CD4-positive, alpha-beta T cell treated with Interleukin-4 for 4 hours (primary cell): ENCODE measurements around the gene RNF223.
A peak's percentile ranks its signal among the peaks of the same experiment; 100 is the strongest.
"Not testable (repeated sequence)": the region's sequence is repeated elsewhere in the genome, so short reads cannot be mapped to it uniquely, and the experiment has no call there.

Experiments
- DNase-seq: peaks from one replicate; pipeline ENCODE4 v3.0.0-alpha.2; 2020

RNF223 gene

DNA sequence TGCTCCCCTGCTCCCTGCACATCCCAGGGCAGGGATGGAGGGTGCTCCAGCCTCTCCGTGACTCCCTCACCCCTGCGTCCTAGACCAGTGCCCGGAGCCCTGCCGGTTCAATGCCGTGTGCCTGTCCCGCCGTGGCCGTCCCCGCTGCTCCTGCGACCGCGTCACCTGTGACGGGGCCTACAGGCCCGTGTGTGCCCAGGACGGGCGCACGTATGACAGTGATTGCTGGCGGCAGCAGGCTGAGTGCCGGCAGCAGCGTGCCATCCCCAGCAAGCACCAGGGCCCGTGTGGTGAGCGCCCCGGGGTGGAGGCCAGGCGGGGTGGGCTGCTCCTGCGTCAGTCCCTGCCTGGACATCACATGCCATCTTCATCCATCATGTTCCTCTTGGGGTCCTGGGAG is 32.2 kb downstream of the RNF223 start:
- DNase-seq, result no peak

DNA sequence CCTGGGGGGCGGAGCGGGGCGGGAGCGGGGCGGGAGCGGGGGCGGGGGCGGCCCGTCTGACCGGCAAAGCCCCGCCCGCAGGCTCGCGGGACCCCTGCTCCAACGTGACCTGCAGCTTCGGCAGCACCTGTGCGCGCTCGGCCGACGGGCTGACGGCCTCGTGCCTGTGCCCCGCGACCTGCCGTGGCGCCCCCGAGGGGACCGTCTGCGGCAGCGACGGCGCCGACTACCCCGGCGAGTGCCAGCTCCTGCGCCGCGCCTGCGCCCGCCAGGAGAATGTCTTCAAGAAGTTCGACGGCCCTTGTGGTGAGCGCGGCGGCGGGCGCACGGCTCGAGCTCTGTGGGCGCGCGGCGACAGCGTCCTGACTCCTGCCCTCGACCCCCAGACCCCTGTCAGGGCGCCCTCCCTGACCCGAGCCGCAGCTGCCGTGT is 33.0 kb downstream of the RNF223 start:
- DNase-seq, result no peak

DNA sequence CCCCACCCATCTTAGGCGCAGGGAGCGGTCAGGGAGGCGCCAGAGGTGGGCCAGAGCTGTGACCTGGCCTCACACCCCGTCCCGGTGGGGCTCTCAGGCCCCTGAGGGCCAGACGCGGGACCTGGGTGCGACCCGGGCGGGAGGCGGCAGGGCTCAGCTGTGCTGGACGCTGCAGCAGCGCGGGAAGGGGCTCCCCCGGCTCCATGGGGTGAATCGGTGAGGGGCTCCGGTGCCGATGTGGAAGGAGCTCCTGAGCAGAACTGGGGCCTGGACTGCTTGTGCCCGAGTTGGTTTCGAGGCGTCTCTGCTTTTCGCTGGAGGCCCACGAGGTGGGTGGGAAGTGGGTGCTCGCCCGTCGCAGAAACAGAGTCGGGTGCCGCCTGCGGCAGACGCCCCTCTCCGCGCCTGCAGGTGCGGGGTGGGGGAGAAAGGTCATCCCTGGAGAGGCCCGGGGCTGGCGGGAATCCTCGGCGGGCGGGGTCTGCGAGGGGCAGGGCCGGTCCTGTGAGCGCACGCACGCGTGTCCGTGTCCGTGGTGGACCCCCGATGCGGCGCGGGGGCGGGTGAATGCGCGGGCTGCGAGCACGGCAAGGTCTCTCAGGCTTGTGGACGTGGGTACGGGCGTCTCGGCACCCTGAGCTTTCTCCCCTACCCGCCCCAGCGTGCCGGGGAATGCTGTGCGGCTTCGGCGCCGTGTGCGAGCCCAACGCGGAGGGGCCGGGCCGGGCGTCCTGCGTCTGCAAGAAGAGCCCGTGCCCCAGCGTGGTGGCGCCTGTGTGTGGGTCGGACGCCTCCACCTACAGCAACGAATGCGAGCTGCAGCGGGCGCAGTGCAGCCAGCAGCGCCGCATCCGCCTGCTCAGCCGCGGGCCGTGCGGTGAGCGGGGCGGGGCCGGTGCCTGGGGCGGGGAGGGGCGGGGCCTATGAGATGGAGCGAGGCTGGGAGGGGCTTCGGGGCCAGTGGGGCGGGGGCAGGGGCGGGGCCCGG is 33.8 kb downstream of the RNF223 start:
- peak; percentile 66 for DNase-seq

DNA sequence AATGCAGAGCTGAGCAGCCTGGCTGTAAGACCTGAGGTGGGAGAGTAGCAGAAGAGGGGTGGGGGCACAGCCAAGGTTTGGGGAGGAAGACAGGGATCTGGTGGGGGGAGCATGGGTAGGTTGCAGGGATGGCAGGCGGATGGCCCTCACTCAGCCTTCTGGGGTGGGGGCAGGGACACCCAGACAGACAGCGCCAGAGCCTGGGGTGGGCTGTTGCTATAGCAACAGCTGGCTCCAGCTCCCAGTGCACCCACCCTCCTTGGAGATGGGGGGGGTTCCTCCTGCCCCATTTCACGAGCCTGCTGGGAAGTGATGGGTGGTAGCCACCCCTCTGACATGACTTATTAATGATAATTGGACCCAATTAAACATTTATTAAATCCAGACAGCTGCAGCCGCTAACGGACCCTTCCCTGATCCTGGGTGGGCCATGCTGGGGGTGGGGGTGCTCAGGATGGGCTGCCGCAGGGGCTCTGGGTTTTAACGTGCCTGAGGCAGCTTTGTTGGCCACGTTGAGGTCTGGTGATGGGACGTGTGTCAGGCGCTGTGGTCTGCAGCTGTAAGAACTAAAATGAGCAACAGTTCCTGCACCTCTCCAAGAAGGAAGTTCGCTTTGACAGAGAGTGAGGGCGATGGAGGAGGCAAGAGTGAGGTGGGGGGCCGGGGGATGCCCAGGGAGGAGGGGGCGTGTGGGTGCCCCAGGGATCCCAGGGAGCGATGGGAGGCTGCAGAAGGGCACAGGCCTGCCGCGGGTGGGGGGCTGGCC is 34.8 kb downstream of the RNF223 start:
- no peak for DNase-seq

DNA sequence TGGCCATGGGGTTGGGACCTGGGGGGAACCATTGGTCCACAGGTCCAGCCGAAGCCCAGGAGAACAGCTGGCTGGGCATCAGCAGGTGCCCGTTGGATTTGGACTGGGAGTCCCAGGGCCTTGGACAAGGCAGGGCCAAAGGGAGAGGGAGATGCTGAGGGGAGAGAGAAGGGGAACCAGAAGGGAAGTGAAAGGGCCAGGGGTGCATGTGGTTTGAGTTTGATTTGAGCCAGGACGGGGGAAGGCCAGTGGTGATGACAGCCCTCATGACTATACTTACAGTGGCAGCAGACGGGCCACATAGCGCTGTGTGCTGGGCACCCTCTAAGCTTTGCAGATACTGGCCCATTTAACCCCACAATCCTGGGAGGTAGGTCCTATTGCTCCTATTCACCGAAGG is 35.4 kb downstream of the RNF223 start:
- no peak for DNase-seq

DNA sequence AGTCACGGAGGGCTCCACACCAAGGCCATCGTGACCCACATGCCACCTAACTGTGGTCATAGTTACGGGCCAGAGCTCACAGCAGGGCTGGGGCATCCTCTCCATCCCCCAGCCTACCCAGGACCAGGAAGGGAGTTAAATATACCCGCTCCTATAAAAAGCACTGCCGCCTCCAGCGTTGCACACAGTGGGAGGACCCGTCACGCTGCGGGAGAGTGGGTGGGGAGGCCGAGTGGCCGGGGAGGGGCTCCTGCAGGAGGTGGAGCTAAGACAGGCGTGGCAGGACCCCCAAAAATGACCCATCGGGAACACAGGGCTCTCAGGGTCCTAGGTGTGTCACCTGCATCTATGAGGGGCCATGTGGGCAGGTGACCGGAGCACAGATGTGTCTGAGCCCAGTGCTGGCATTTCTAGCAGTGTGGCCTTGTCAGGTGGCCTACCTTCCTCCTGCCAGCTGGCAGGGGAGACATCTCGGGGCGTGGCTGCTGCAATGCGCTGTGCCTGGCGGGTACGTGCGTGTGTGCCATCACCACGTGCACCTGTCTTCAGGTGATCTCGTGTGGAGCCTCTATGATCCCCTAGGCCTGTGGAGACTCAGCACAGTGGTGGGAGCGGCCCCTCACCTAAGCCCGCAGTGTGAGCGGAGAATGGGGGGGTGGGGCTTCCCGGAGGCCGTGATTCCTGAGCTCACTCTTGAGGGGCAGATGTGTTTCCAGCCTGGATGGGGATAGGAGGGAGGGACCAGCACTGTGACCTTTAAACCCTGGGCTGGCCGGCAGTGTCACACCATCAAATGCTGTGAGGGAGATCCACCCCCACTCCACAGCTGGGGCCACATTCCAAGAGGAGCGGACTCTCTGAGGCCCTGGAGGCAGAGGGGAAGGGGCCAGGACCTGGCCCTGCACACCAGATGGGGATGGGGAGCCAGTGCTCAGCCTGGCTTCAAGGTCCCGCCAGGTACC is 36.5 kb downstream of the RNF223 start:
- DNase-seq, result no peak

DNA sequence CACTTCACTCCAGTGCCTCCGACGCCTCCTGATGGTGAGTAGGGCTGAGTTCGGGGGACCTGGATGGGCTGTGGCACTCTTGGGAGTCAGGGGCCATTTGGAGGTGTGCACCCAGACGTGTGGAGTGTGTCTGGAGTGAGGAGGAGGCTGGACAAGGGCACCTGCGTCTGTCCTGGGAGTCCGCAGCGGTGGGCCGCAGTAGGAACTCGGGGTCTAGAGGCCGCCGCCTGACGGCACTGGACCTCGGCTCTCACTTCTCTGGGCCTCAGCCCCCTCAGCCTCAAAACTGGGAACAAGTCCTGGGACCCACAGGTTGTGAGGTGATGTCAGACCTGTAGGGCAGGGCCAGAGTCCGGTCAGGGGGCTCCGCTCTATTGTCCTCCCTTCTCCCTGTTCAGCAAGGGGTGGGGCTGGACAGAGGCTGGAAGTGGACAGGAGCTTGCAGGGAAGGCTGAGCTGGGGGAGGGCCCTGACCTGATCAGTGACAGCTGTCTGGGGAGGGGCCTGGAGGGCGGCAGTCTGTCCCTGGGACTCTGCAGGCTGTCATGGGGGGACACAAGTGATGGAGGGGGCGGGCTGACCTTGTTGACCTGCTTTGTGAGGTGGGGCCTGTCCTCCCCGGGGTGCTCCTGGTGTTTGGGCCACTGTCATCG is 38.7 kb downstream of the RNF223 start:
- no peak for DNase-seq

DNA sequence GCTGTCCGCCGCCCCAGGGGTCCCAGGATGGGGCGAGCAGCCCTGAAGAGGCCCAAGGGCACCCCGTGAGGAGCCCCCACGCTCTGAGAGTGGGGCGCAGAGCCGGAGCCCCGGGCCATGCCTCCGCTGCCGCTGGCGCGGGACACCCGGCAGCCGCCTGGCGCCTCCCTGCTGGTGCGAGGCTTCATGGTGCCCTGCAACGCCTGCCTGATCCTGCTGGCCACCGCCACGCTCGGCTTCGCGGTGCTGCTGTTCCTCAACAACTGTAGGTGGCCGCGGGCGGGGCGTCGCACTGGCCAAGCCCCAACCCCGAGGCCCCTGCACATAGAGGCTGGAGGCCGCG is 39.7 kb downstream of the RNF223 start:
- no peak for DNase-seq

DNA sequence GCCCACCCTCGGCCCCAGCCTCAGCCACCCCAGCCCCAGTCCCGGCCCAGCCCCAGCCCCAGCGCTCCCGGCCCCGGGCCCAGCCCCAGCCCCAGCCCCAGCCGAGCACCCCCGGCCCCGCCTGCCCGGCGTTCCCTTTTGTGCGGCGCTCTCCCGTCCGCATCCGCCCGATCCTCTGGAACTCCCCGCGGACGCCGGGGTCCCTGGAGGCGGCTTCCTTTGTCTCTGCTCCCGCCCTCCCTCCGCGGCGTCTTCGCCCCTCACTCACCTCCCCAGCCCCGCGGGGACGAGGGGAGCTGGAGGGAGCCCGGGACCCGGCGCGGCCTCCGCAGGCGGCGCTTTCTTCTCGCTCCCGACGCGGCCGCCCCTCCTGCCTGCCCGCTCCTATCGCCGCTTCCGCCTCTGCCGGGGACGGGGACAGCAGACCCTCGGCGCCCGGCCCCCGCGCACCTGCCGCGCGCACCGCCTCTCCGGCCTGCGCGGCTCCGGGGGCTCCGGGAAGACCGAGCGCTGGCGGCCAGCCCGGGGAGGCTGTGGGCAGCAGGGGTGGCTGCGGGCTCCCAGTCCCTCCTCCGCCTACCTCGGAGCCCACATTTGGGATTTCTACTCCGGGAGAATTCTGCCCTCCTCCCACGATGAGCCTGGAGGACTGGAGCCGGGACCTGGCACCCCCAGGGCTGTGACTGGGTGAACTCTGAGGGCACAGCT is 40.2 kb downstream of the RNF223 start:
- no peak for DNase-seq

DNA sequence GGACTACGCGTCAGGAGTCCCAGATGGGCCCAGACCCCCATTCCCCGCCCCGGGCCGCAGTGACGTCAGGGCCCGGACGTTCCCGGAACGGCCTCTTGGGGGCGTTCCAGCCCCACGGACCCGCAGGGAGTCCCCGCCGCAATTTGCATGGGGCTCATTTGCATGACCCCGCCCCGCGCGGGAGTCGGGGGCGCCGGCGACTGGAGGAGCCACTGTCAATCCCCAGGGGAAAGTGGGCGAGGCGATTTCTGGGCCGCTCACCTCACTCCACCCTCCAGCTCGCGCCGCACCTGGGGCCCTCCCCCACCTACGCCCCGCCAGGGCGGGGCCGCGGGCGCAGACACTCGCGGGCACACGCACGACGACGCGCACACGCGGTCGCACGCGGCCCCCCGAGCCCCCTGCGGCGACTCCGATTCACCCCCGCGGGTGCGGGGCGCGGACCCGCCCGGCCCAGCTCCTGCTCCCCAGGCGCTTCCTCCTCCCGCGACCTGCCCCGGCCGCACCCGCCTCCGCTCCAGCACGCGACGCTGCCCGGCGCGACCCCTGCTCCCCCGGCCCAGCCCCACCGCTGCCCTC is 41.0 kb downstream of the RNF223 start:
- DNase-seq, result peak; percentile 84

DNA sequence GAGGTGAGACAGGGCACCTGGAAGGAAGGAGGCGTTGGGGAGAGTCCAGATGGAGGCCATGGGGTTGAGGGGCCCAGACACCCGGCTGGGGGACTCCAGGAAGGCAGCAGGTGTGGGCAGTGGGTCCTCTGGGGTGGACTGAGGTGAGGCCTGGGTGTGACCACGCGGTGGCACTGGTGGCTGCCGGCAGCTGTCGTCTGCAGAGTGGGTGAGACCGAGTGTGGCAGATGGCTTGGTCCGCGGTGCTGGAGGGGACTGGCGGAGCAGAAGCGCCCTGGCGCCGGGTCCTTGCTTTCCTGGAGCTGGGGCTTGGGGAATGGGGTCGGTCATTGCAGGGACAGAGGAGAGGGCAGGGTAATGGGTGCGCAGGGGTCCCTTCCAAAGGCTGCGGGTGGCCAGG is 41.7 kb downstream of the RNF223 start:
- DNase-seq, result no peak

DNA sequence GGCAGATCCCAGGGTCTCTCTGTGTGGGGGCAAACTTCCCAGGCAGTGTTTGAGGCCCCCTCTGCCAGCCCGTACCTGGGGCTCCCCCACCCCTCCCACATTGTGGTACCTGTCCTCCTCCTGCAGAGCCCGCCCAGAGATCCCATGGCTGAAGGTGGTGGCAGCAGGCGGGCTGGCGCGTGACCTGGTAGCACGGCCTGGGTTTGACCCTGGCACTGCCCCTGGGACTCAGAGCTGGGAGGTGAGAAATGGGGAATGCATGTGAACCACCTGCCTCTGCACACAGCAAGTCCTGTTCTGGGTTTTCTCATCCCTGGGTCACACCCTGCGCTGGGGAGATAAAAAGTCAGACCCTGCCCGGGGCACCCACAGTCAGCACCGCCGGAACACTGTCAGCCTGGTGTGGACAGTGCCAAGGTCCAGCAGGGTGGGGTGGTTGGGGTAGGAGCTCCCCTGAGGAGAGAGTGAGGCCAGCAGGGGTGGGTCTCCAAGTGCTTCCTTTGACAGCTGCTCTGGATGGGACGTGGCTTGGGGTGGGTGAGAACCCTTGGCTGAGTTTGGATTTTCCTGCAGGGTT is 42.4 kb downstream of the RNF223 start:
- no peak for DNase-seq

DNA sequence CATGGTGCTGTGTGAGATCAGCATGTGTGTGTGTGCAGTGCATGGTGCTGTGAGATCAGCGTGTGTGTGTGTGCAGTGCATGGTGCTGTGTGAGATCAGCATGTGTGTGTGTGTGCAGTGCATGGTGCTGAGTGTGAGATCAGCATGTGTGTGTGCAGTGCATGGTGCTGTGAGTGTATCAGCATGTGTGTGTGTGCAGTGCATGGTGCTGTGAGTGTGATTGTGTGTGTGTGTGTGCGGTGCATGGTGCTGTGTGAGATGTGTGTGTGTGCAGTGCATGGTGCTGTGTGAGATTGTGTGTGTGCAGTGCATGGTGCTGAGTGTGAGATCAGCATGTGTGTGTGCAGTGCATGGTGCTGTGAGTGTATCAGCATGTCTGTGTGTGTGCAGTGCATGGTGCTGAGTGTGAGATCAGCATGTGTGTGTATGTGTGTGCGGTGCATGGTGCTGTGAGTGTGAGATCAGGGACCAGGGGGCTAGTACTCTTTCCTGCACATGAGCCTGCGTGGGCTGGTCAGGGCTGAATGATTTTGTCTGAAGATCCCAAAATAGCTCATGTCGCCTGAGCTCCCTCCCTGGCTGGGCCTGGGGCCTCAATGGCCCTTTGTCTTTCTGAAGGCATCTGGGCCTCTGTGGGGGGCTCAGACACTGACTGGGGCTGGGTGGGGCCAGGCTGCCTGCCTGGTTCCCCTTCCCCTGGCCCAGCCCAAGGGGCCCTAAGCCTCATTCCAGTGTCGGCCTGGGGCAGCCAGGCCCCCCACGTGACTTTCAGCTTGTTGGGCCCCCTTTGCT is 43.0 kb downstream of the RNF223 start:
- DNase-seq, result not testable (repeated sequence)

DNA sequence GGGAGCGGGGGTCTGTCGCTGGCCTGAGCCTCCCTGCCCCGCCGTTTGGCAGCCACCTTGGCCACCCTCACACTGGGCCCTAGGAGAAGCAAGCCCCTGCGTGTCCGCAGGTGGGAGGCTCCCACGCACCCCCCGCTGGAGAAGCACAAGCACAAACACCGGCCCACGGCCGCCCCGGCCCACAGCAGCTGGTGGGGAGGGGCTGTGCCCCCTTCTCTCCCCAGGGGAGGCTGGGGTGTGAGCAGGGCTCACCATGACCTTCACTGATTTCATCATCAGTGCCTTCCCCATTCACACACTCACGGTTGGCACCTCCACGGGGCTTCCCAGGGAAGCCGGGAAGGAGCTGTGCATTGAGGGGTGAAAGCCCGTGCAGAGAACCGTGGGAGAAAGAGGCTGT is 46.3 kb downstream of the RNF223 start:
- no peak for DNase-seq

DNA sequence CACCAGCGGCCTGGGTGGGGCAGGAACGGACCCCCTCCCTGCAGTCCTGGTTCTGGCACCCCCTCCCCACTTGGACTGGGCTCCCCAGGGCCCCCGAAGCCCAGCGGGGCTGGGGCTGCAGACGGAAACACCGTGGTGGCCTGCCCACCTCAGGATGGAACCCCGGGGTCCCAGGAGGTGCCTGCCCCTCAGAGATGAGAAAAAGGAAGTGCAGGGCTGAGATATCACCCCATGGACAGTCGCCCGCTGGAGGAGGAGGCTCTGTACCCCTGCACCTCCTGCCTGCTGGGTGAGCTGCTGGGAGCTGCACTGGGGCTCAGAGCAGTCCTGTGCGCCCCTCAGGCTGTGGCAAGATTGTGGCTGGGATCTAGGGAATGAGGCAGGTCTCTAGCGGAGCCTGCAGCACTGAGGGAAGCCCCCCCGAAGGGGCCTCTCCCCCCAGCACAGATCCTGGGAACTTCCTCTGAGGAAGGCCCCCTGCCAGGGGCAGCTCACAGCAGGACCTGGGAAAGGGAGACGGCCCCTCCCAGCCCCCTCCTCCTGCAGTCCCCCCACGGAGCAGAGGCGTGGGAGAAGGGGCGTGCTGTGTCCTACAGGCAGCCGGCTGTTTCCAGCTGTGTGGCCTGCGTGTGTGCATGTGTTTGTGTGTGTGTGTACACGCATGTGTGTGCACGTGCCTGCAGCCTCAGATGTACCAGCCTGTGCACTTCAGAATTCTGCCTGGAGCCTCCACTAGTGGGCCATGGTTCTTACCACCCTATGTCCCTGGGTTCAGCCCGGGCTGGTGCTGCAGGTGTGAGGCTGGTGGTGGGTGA is 47.3 kb downstream of the RNF223 start:
- no peak for DNase-seq

DNA sequence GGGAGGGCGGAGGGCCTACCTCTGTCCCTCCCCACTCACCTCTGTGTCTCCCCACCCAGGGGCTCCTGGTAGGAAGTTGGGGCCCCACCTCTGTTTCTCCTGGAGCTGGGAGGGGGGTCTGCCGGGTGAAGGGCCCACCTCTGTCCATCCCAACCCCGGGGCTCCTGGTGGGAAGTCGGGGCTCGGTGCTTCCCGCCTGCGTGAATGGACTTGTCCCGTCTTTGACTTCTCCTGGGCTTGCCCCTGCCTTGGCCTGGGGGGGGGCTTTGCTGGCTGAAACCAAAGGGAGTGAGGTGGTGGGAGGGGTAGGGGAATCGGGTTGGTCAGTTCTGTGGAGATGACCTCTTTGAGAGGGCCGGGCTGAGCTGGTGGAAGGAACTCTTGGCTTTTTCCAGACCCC is 48.4 kb downstream of the RNF223 start:
- DNase-seq, result no peak

DNA sequence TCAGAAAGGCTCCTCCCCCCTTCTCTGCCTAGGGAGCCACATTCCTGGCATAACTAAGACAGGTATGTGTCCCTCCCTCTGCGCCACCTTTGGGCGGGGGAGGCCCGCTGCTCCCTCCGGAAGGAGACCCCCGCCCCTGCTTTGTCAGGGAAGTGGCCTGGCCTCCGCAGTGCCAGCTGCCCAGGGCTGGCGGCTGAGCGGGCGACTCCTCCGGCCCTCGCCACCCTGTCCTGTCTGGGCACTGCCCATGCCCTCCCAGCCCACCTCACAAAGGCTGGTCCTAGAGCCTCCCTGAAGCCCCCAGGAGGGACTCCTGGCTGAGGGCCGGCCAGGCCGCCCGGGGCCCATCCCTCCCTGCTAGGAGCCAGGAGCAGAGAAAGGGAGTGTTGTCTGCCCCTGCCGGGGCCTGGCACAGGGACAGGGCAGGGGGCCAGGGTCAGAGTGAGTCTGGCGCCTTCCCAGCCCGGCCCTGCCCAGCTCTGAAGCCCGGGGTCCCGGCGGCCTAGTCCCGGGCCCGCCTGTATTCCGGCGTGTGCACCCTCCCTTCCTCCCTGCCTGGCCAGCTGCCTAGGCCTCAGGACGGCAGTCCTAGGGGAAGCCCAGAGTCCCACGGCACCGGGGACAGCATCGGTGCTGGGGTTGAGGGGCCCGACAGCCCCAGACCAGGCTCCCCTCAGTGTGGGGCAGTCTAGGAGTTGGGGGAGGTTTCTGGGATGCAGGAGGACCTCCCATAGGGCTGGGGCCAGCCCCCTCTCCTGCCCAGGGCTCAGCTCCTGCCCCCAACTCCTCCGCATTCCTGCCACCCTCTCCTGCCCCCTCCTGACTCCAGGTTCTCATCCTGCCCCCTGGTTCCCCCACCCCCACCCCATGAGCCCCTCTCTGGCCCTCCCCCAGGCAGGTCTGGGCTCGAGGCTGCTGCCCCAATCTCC is 49.1 kb downstream of the RNF223 start:
- DNase-seq, result no peak

DNA sequence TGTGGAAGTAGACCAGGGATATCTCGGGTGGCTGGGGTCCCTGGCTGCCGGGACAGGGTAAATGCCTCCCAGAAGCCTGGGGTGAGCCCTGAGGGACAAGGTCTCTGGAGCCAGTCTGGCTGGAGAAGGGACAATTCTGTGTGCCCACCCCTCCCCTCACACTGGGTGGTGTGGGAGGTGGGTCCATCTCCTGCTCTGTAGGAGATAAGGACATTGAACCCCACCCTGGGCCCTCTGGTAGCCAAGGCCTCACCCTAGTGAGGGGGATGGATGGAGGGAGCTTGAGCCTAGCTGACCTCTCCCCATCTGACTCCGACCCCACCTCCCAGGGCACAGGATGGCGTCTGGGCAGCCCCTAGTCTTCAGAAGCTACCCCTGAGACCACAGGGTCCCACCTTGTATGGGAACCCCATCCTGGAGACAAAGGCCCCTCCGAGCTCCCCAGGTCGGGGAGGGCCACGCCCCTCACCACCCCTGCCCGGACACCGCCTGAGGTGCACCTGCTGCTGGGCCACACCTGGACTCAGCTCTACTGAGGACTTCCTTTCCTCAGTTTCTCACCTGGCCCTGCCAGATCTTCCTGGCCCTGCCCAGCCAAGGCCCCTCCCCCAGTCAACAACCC is 49.8 kb downstream of the RNF223 start:
- no peak for DNase-seq
